ENCODE measurements around the gene C8G. TPM values are rescaled to one million over a fixed set of nuclear protein-coding genes. Genes with fewer than 3 reads are reported as not detected.

Gene C8G
- polyA plus RNA-seq, 1 donor from 2014 or later: not detected

- Histone ChIP-seq H3F3A (ENCODE audit: insufficient read depth, low read length, poor library complexity, severe bottlenecking) (no peaks in the 10 kb centered on the region), H3K9ac (ENCODE audit: low read length) (no peak overlapping the region), H4K20me1 (ENCODE audit: insufficient read depth) (no peaks in the 10 kb centered on the region), H3K9me2 (ENCODE audit: insufficient read depth, low read length) (no peaks in the 10 kb centered on the region), H3K4me3 (ENCODE audit: low read length) (no peak overlapping the region), H3K9me3 (ENCODE audit: low read length) (no peaks in the 10 kb centered on the region), H3K4me2 (ENCODE audit: low read length) (no peak overlapping the region), H3K27me3 (ENCODE audit: insufficient read depth, low read depth, low read length) (no peaks in the 10 kb centered on the region), H3K27ac (ENCODE audit: low read length) (no peak overlapping the region), H3K79me2 (replicated peaks; ENCODE audit: insufficient read depth, low read length) (no peaks in the 10 kb centered on the region), H3K36me3 (ENCODE audit: insufficient read depth, low read length) (no peaks in the 10 kb centered on the region), H2AFZ (ENCODE audit: low read depth, low read length) (no peak overlapping the region)
- TF ChIP-seq RAD21 (conservative IDR thresholded peaks at IDR 0.05) (no peak), EZH2 (IDR thresholded peaks at IDR 0.05; ENCODE audit: borderline replicate concordance, insufficient read depth, low read length, poor library complexity, severe bottlenecking) (no peak), CTCF (IDR thresholded peaks at IDR 0.05; ENCODE audit: poor library complexity, severe bottlenecking) (no peak), TAF1 (IDR thresholded peaks at IDR 0.05; ENCODE audit: low read depth) (no peak), MXI1 (conservative IDR thresholded peaks at IDR 0.05; ENCODE audit: poor library complexity, severe bottlenecking) (no peak), SMC3 (conservative IDR thresholded peaks at IDR 0.05; ENCODE audit: poor library complexity) (no peak), EP300 (conservative IDR thresholded peaks at IDR 0.05; ENCODE audit: poor library complexity, severe bottlenecking) (no peak), REST (IDR thresholded peaks at IDR 0.05; ENCODE audit: borderline replicate concordance) (no peak), POLR2AphosphoS5 (IDR thresholded peaks at IDR 0.05) (no peak)
Measured at GRCh38 chr9:136968333-136969127, 23.5 kb downstream of the C8G start.

- H3K9me2 ChIP-seq (ENCODE audit: insufficient read depth, low read length): no peaks in the 10 kb centered on the region
- TF ChIP-seq RAD21 (conservative IDR thresholded peaks at IDR 0.05) (no peak), TAF1 (IDR thresholded peaks at IDR 0.05; ENCODE audit: low read depth) (no peak), EZH2 (IDR thresholded peaks at IDR 0.05; ENCODE audit: borderline replicate concordance, insufficient read depth, low read length, poor library complexity, severe bottlenecking) (no peak)
- H2AFZ ChIP-seq (ENCODE audit: low read depth, low read length): no peak overlapping the region
- no peak overlapping the region for H3K4me2 ChIP-seq (ENCODE audit: low read length)
- no peak overlapping the region for H3K9ac ChIP-seq (ENCODE audit: low read length)
- H3K9me3 ChIP-seq (ENCODE audit: low read length): no peaks in the 10 kb centered on the region
- H3K36me3 ChIP-seq (ENCODE audit: insufficient read depth, low read length): no peaks in the 10 kb centered on the region
- no peaks in the 10 kb centered on the region for H3K79me2 ChIP-seq (replicated peaks; ENCODE audit: insufficient read depth, low read length)
- no peaks in the 10 kb centered on the region for H4K20me1 ChIP-seq (ENCODE audit: insufficient read depth)
- no peaks in the 10 kb centered on the region for H3K27me3 ChIP-seq (ENCODE audit: insufficient read depth, low read depth, low read length)
- no peaks in the 10 kb centered on the region for H3F3A ChIP-seq (ENCODE audit: insufficient read depth, low read length, poor library complexity, severe bottlenecking)
- H3K27ac ChIP-seq (ENCODE audit: low read length): no peak overlapping the region
- H3K4me3 ChIP-seq (ENCODE audit: low read length): no peak overlapping the region
Measured at GRCh38 chr9:136969150-136969549, 24.1 kb downstream of the C8G start.
